GM21526 (cell line): ENCODE results near the gene ITGB8.

Source experiments
- ATAC-seq: cut with Tn5 transposase; IDR thresholded peaks from one replicate; pipeline ENCODE4 v1.9.1; 2021; ENCODE audit warnings: moderate library complexity; ENCODE audit not compliant: unreplicated experiment, low FRiP score

The ITGB8 gene

GRCh38 chr7:20331910-20332813, 1.5 kb downstream of the ITGB8 start:
- ATAC-seq, result no peak

- no peak for ATAC-seq
These were observed 7.6 kb downstream of the ITGB8 start for GRCh38 chr7:20338285-20338684.

- no peak for ATAC-seq
These were observed 10.1 kb downstream of the ITGB8 start for GRCh38 chr7:20340839-20341238.

- no peak for ATAC-seq
These were observed 12.5 kb downstream of the ITGB8 start for GRCh38 chr7:20343205-20343604.

GRCh38 chr7:20343941-20344340, 13.2 kb downstream of the ITGB8 start:
- no peak for ATAC-seq

- ATAC-seq, result no peak
These were observed 13.7 kb downstream of the ITGB8 start for GRCh38 chr7:20344396-20344795.

- no peak for ATAC-seq
These were observed 15.9 kb downstream of the ITGB8 start for GRCh38 chr7:20346577-20346976.

- ATAC-seq, result no peak
These were observed 17.0 kb downstream of the ITGB8 start for GRCh38 chr7:20347680-20348079.

- no peak for ATAC-seq
These were observed 17.6 kb downstream of the ITGB8 start for GRCh38 chr7:20348125-20348807.

- no peak for ATAC-seq
These were observed 19.8 kb downstream of the ITGB8 start for GRCh38 chr7:20350518-20350951.

GRCh38 chr7:20350996-20351692, 20.4 kb downstream of the ITGB8 start:
- ATAC-seq, result no peak

GRCh38 chr7:20351901-20352300, 21.2 kb downstream of the ITGB8 start:
- no peak for ATAC-seq

- ATAC-seq, result no peak
These were observed 22.0 kb downstream of the ITGB8 start for GRCh38 chr7:20352573-20353306.

GRCh38 chr7:20354610-20355528, 24.2 kb downstream of the ITGB8 start:
- no peak for ATAC-seq

- ATAC-seq, result no peak
These were observed 27.4 kb downstream of the ITGB8 start for GRCh38 chr7:20358106-20358505.

- no peak for ATAC-seq
These were observed 28.1 kb downstream of the ITGB8 start for GRCh38 chr7:20358762-20359282.

GRCh38 chr7:20359341-20359963, 28.8 kb downstream of the ITGB8 start:
- ATAC-seq, result no peak

- ATAC-seq, result no peak
These were observed 32.0 kb downstream of the ITGB8 start for GRCh38 chr7:20362574-20363253.
